ENCODE results near the gene HSPA1L.
"Not testable (repeated sequence)": the region's sequence is repeated elsewhere in the genome, so short reads cannot be mapped to it uniquely, and the experiment has no call there.

Gene HSPA1L

DNA sequence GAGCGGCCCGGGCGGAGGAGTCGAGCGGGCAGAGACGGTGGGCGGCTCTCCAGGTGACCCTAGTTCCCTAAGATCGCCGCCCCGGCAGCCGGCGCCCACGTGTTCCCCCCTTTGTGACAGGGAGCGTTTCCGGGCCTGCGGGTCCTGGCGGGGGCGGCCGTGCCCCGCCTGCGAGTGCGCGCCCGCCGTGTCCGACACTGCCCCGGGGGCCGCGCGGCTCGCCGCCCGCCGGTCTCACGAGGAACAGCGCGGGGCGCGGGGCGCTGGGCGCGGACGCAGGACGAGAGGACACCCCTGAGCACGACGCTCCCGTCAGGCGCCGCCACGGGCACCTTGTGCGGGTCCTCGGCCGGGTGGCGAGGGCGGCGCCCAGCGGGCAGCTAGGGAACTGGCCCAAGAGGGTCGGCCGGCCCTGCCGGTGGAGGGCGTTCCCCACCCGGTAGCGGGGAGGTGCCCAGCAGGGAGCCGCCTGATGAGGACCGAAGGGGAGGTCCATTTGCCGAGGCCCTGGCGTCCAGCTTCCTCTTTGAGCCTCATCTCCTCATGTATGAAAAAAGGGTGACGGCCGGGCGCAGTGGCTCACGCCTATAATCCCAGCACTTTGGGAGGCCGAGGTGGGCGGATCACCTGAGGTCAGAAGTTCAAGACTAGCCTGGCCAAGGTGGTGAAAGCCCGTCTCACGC, 19.3 kb downstream of the HSPA1L start, which contains the start of gene VARS1:
TSS of gene VARS1 (minus strand) at position 137 of the 683 bp plus-strand sequence. CDS start 535 bp downstream, outside the sequence.
- TF ChIP-seq, protein P1, sequence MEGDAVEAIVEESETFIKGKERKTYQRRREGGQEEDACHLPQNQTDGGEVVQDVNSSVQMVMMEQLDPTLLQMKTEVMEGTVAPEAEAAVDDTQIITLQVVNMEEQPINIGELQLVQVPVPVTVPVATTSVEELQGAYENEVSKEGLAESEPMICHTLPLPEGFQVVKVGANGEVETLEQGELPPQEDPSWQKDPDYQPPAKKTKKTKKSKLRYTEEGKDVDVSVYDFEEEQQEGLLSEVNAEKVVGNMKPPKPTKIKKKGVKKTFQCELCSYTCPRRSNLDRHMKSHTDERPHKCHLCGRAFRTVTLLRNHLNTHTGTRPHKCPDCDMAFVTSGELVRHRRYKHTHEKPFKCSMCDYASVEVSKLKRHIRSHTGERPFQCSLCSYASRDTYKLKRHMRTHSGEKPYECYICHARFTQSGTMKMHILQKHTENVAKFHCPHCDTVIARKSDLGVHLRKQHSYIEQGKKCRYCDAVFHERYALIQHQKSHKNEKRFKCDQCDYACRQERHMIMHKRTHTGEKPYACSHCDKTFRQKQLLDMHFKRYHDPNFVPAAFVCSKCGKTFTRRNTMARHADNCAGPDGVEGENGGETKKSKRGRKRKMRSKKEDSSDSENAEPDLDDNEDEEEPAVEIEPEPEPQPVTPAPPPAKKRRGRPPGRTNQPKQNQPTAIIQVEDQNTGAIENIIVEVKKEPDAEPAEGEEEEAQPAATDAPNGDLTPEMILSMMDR (conservative IDR thresholded peaks at IDR 0.05; ENCODE audit: low read depth, low read length), result peak; percentile 54; the same call in 1 of the 2 replicates
- H3K4me3 ChIP-seq (IDR thresholded peaks at IDR 0.05; ENCODE audit: insufficient read depth, low read depth, low read length), result no peak within 1 kb of the TSS
- H3K9ac ChIP-seq, result peak within 1 kb of the TSS; percentile 95
- peak within 1 kb of the TSS; percentile 99 for H3K4me2 ChIP-seq
- no peaks in the 10 kb centered on the region for H4K20me1 ChIP-seq (ENCODE audit: insufficient read depth)
- H2AFZ ChIP-seq (ENCODE audit: low read depth), result peak within 1 kb of the TSS; percentile 67; the same call in 1 of the 2 replicates
- peaks cover 30% of the 10 kb centered on the region for H3K4me1 ChIP-seq (ENCODE audit: low read depth, poor library complexity, severe bottlenecking)
- H3K27me3 ChIP-seq (ENCODE audit: insufficient read depth, low read depth), result no peaks in the 10 kb centered on the region
- no peaks in the 10 kb centered on the region; the same call in 1 of the 2 replicates for H3K36me3 ChIP-seq (ENCODE audit: insufficient read depth)
- peak within 1 kb of the TSS; percentile 82 for H3K27ac ChIP-seq
- peaks cover 30% of the 10 kb centered on the region for H3K79me2 ChIP-seq (ENCODE audit: insufficient read depth, low read depth)

DNA sequence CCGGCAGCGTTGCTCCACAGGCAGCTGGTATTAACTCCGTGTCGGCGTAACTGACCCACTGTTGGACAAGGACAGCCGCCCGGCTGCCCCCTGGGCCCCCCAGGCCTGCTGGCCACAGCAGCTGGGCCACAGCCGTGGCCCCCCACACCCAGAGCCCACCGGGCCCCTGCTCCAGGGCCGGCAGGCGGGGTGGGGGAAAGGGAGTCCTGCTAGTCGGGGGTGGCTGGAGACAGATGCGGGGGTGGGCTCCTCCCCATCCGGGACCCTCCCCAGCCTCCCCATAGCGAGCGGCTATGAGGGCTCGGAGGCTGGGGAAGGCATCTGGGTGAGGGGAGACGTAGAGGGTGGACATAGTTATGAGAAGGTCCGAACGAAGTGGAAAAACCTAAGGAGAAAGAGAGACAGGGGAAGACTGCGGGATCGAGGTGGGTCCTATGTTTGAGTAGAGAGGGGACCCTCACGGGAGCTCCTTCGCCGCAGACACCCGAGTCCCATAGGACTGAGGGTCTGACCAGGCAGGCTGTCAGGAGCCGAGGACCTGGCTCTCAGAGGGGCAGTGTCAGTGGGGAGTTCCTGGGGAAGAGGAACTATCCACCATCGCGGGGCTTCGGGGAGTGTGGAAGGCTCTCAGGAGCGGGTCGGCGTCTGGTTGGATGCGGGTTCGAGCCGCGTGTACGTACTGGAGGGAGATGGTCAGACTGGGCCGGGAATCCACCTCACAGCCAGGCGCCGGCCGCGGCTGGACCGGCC, 20.0 kb downstream of the HSPA1L start:
- peak overlapping the region; percentile 67; the same call in 1 of the 2 replicates for H2AFZ ChIP-seq (ENCODE audit: low read depth)
- TF ChIP-seq, protein P1 (conservative IDR thresholded peaks at IDR 0.05; ENCODE audit: low read depth, low read length), result no peak
- peaks cover 37% of the 10 kb centered on the region for H3K79me2 ChIP-seq (ENCODE audit: insufficient read depth, low read depth)
- H3K27me3 ChIP-seq (ENCODE audit: insufficient read depth, low read depth), result no peaks in the 10 kb centered on the region
- H3K36me3 ChIP-seq (ENCODE audit: insufficient read depth), result no peaks in the 10 kb centered on the region; the same call in 1 of the 2 replicates
- no peaks in the 10 kb centered on the region for H4K20me1 ChIP-seq (ENCODE audit: insufficient read depth)
- H3K27ac ChIP-seq, result peak overlapping the region; percentile 82
- peaks cover 37% of the 10 kb centered on the region for H3K4me1 ChIP-seq (ENCODE audit: low read depth, poor library complexity, severe bottlenecking)
- no peak overlapping the region for H3K4me3 ChIP-seq (IDR thresholded peaks at IDR 0.05; ENCODE audit: insufficient read depth, low read depth, low read length)
- peak overlapping the region; percentile 95 for H3K9ac ChIP-seq
- peak overlapping the region; percentile 99 for H3K4me2 ChIP-seq

DNA sequence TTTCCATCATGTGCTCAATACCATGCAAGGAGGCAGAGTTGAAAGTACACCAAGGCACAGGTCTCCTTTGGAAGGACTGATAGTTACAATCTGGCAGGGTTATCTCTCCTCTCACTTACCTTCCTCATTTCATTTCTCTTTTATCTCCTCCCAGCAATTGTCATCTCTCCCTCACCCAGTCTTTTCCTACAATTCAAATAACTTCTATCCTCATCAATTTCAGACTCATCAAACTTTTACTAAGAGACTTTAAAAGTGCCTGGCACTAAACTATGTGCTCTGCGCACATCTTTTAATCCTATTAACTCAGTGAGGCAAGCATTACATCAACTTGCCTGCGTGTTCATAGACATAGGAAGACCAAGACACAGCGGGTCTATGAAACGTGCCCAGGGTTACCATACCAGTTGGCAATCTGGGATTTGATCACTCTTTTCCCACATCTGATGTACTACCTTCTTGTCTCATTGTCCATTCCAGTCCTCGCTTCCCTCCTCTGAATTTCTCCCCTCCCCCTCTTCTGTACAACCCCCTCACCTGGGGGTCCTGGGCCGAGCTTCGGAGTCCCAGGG, 20.7 kb downstream of the HSPA1L start:
- Histone ChIP-seq H3K27ac (peak overlapping the region; percentile 82), H3K36me3 (ENCODE audit: insufficient read depth) (no peaks in the 10 kb centered on the region; the same call in 1 of the 2 replicates), H4K20me1 (ENCODE audit: insufficient read depth) (no peaks in the 10 kb centered on the region), H3K79me2 (ENCODE audit: insufficient read depth, low read depth) (peaks cover 37% of the 10 kb centered on the region), H2AFZ (ENCODE audit: low read depth) (0 out of 2 replicates have a peak overlapping the region, but pooled peaks have one; percentile 67), H3K4me3 (IDR thresholded peaks at IDR 0.05; ENCODE audit: insufficient read depth, low read depth, low read length) (no peak overlapping the region), H3K27me3 (ENCODE audit: insufficient read depth, low read depth) (no peaks in the 10 kb centered on the region), H3K9ac (peak overlapping the region; percentile 95), H3K4me1 (ENCODE audit: low read depth, poor library complexity, severe bottlenecking) (peaks cover 43% of the 10 kb centered on the region), H3K4me2 (peak overlapping the region; percentile 99)
- TF ChIP-seq, protein P1 (conservative IDR thresholded peaks at IDR 0.05; ENCODE audit: low read depth, low read length), result no peak

DNA sequence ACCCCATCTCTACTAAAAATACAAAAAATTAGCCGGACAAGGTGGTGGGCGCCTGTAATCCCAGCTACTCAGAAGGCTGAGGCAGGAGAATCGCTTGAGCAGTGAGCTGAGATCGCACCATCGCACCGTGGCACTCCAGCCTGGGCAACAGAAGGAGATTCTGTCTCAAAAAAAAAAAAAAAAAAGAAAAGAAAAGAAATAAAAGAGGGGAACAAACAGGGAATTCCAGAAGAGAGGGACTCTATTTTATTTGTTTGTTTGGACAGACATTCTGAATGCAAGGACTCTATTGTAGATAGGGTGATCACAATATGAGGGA, 21.2 kb downstream of the HSPA1L start:
- H4K20me1 ChIP-seq (ENCODE audit: insufficient read depth); H3K4me3 ChIP-seq (IDR thresholded peaks at IDR 0.05; ENCODE audit: insufficient read depth, low read depth, low read length); H3K9ac ChIP-seq; H2AFZ ChIP-seq (ENCODE audit: low read depth); H3K36me3 ChIP-seq (ENCODE audit: insufficient read depth); H3K27me3 ChIP-seq (ENCODE audit: insufficient read depth, low read depth): not testable (repeated sequence)
- Histone ChIP-seq H3K79me2 (ENCODE audit: insufficient read depth, low read depth) (peaks cover 37% of the 10 kb centered on the region), H3K4me2 (peak overlapping the region; percentile 99), H3K27ac (peak overlapping the region; percentile 82), H3K4me1 (ENCODE audit: low read depth, poor library complexity, severe bottlenecking) (peaks cover 48% of the 10 kb centered on the region)

All from KMS-11 (cell line).